Natural killer cell (primary cell): ENCODE data around the gene PEPD. TPM values are rescaled to one million over a fixed set of nuclear protein-coding genes. Genes with fewer than 3 reads are reported as not detected.
"Not testable (repeated sequence)": the region's sequence is repeated elsewhere in the genome, so short reads cannot be mapped to it uniquely, and the experiment has no call there.

ENCODE experiments used
- ATAC-seq, 3 donors: fragments of 150-1000 bp in 2 of 3; fragments of 200-7000 bp in 1 of 3; cut with Tn5 transposase; 1 replicate in 1 of 3; 2 replicates in 2 of 3; pipeline ENCODE4 v1.10.0; 2021; ENCODE audit warnings: mild to moderate bottlenecking in 2 of 3, moderate library complexity in 2 of 3
- DNase-seq, 2 donors: peaks; one replicate each; pipeline versions ENCODE4 v3.0.0 to v3.0.0-alpha.2; 2013 to 2021; ENCODE audit warnings: mixed read lengths in 1 of 2
- H3K27ac ChIP-seq: one replicate; pipeline ENCODE4 v1.5.1; 2013; ENCODE audit warnings: mild to moderate bottlenecking, low read length
- H3K27me3 ChIP-seq: one replicate; pipeline ENCODE4 v1.6.1; 2013; ENCODE audit warnings: low read length; ENCODE audit not compliant: control insufficient read depth, insufficient read depth
- H3K36me3 ChIP-seq: one replicate; pipeline ENCODE4 v1.6.1; 2013; ENCODE audit warnings: low read length; ENCODE audit not compliant: control insufficient read depth, insufficient read depth
- H3K4me1 ChIP-seq: one replicate; pipeline ENCODE4 v1.6.1; 2013; ENCODE audit warnings: low read length; ENCODE audit not compliant: control insufficient read depth, insufficient read depth
- H3K4me3 ChIP-seq: one replicate; pipeline ENCODE4 v1.5.1; 2013; ENCODE audit warnings: low read length
- H3K9me3 ChIP-seq: one replicate; pipeline ENCODE4 v1.6.1; 2013; ENCODE audit warnings: low read length; ENCODE audit not compliant: control insufficient read depth, insufficient read depth
- H3K27ac Mint-ChIP-seq, 2 donors: one replicate each; pipeline ENCODE4 v1.8.0; 2022; ENCODE audit warnings: mild to moderate bottlenecking in 2 of 2, mixed read lengths in 2 of 2, moderate library complexity in 1 of 2
- H3K27me3 Mint-ChIP-seq, 2 donors: one replicate each; pipeline ENCODE4 v1.8.0; 2022; ENCODE audit warnings: low read depth in 2 of 2, mixed read lengths in 2 of 2
- H3K36me3 Mint-ChIP-seq: one replicate; pipeline ENCODE4 v1.8.0; 2022; ENCODE audit warnings: mixed read lengths
- H3K4me1 Mint-ChIP-seq, 2 donors: one replicate each; pipeline ENCODE4 v1.8.0; 2022; ENCODE audit warnings: mixed read lengths in 2 of 2
- H3K4me3 Mint-ChIP-seq: one replicate; pipeline ENCODE4 v1.8.0; 2022; ENCODE audit warnings: mild to moderate bottlenecking, moderate library complexity, mixed read lengths
- H3K9me3 Mint-ChIP-seq, 2 donors: one replicate each; pipeline ENCODE4 v1.8.0; 2022; ENCODE audit warnings: mixed read lengths in 2 of 2
- CTCF ChIP-seq: fragments of 200-600 bp; IDR thresholded peaks from one replicate; pipeline ENCODE4 v1.8.0; 2022; ENCODE audit warnings: antibody characterized with exemption
- WGBS: methylation state at CpG from one replicate; pipeline ENCODE4 v1.1.7; 2013; ENCODE audit warnings: missing lambda C conversion rate; ENCODE audit not compliant: insufficient coverage; 5-methylcytosine and 5-hydroxymethylcytosine counted together
- intact Hi-C: fragments of 100-400 bp; cut with micrococcal nuclease; formaldehyde crosslinking; loops from one replicate; pipeline ENCODE4 v1.14.2; 2022
- total RNA-seq, 4 donors: library from RNA; stranded (reverse); fragments of 120-200 nt in 1 of 4; gene quantifications; one replicate each; pipeline versions ENCODE4 v1.2.3 to v1.2.4, GENCODE V29; 2013 to 2022

Gene PEPD
- total RNA-seq, 3 donors from 2014 or later (not counting 1 experiment from before 2014, with no cell fraction given), result 33.9 to 42.2 (median 40.9) TPM

GRCh38 chr19:33564836-33565338, 43.3 kb upstream of the PEPD start:
- H3K27ac Mint-ChIP-seq, result no peak overlapping the region
- 78% methylated on average over 6 of the region's 6 CpGs for WGBS
- H3K27me3 ChIP-seq, result no peaks in the 10 kb centered on the region
- no peak overlapping the region for H3K27ac ChIP-seq
- H3K27me3 Mint-ChIP-seq, result peaks cover 16 to 19% of the 10 kb centered on the region in 2 donors
- intact Hi-C loops, result no loop called here
- no peaks in the 10 kb centered on the region for H3K36me3 ChIP-seq
- H3K4me1 Mint-ChIP-seq, result no peaks in the 10 kb centered on the region
- no peaks in the 10 kb centered on the region for H3K4me1 ChIP-seq
- TF ChIP-seq CTCF, result no peak
- ATAC-seq (no peak), DNase-seq (no peak)
- H3K36me3 Mint-ChIP-seq, result no peaks in the 10 kb centered on the region
- H3K9me3 Mint-ChIP-seq, result no peaks in the 10 kb centered on the region
- H3K4me3 ChIP-seq, result no peak overlapping the region
- H3K4me3 Mint-ChIP-seq, result no peak overlapping the region
- no peaks in the 10 kb centered on the region for H3K9me3 ChIP-seq

GRCh38 chr19:33562636-33563035, 41.0 kb upstream of the PEPD start:
- H3K9me3 Mint-ChIP-seq, result no peaks in the 10 kb centered on the region
- no peak overlapping the region for H3K27ac ChIP-seq
- no peak for DNase-seq
- no peak overlapping the region for H3K4me3 Mint-ChIP-seq
- no peaks in the 10 kb centered on the region for H3K4me1 ChIP-seq
- TF ChIP-seq CTCF, result no peak
- H3K27ac Mint-ChIP-seq, result no peak overlapping the region
- no peaks in the 10 kb centered on the region for H3K36me3 Mint-ChIP-seq
- H3K36me3 ChIP-seq, result no peaks in the 10 kb centered on the region
- no peak overlapping the region for H3K4me3 ChIP-seq
- intact Hi-C loops, result no loop called here
- no peaks in the 10 kb centered on the region for H3K9me3 ChIP-seq
- peaks cover 5 to 11% of the 10 kb centered on the region in 2 donors for H3K27me3 Mint-ChIP-seq
- 87% methylated on average over 7 of the region's 7 CpGs for WGBS
- no peak for ATAC-seq
- no peaks in the 10 kb centered on the region for H3K4me1 Mint-ChIP-seq
- H3K27me3 ChIP-seq, result no peaks in the 10 kb centered on the region

GRCh38 chr19:33561666-33562065, 40.1 kb upstream of the PEPD start:
- H3K27ac ChIP-seq, H3K4me3 Mint-ChIP-seq, H3K4me3 ChIP-seq, H3K36me3 Mint-ChIP-seq, intact Hi-C loops, H3K36me3 ChIP-seq, H3K4me1 ChIP-seq, ATAC-seq, H3K27me3 ChIP-seq, DNase-seq, H3K9me3 Mint-ChIP-seq, H3K27ac Mint-ChIP-seq, H3K9me3 ChIP-seq, H3K4me1 Mint-ChIP-seq: not testable (repeated sequence)
- H3K27me3 Mint-ChIP-seq, result peaks cover 0 to 11% of the 10 kb centered on the region in 2 donors
- WGBS, result 83% methylated on average over 4 of the region's 5 CpGs

- Mint-ChIP-seq H3K9me3 (no peaks in the 10 kb centered on the region), H3K4me1 (no peaks in the 10 kb centered on the region), H3K36me3 (no peaks in the 10 kb centered on the region), H3K4me3 (no peak overlapping the region), H3K27me3 (peaks cover 0 to 11% of the 10 kb centered on the region in 2 donors), H3K27ac (no peak overlapping the region)
- no peaks in the 10 kb centered on the region for H3K9me3 ChIP-seq
- no peaks in the 10 kb centered on the region for H3K4me1 ChIP-seq
- ATAC-seq, result no peak
- H3K27ac ChIP-seq, result no peak overlapping the region
- no peak overlapping the region for H3K4me3 ChIP-seq
- no peaks in the 10 kb centered on the region for H3K36me3 ChIP-seq
- 76% methylated on average over 6 of the region's 6 CpGs for WGBS
- intact Hi-C loops, result no loop called here
- no peak for TF ChIP-seq CTCF
- DNase-seq, result no peak
- no peaks in the 10 kb centered on the region for H3K27me3 ChIP-seq
Measured at GRCh38 chr19:33561261-33561660, 39.7 kb upstream of the PEPD start.
